Fibroblast of pulmonary artery (primary cell): Measurements from ENCODE around the gene MRS2.
"Not testable (repeated sequence)": the region's sequence is repeated elsewhere in the genome, so short reads cannot be mapped to it uniquely, and the experiment has no call there.

ENCODE experiments used
- DNase-seq: peaks from one replicate; pipeline ENCODE4 v3.0.0-alpha.2; 2010; ENCODE audit warnings: low read depth
- H3K4me3 ChIP-seq: replicated peaks from 2 replicates; pipeline ENCODE4 v1.5.1; 2011; ENCODE audit warnings: low read depth, mild to moderate bottlenecking, control low read depth, low read length, moderate library complexity
- TF ChIP-seq, protein P1 (sequence below): IDR thresholded peaks from 2 replicates; pipeline ENCODE4 v1.5.1; 2011; ENCODE audit warnings: mild to moderate bottlenecking, control low read depth, low read length, inconsistent platforms; ENCODE audit errors: missing control alignments

MRS2 gene

GRCh38 chr6:24394061-24394779, 8.5 kb upstream of the MRS2 start:
- TF ChIP-seq, protein P1, sequence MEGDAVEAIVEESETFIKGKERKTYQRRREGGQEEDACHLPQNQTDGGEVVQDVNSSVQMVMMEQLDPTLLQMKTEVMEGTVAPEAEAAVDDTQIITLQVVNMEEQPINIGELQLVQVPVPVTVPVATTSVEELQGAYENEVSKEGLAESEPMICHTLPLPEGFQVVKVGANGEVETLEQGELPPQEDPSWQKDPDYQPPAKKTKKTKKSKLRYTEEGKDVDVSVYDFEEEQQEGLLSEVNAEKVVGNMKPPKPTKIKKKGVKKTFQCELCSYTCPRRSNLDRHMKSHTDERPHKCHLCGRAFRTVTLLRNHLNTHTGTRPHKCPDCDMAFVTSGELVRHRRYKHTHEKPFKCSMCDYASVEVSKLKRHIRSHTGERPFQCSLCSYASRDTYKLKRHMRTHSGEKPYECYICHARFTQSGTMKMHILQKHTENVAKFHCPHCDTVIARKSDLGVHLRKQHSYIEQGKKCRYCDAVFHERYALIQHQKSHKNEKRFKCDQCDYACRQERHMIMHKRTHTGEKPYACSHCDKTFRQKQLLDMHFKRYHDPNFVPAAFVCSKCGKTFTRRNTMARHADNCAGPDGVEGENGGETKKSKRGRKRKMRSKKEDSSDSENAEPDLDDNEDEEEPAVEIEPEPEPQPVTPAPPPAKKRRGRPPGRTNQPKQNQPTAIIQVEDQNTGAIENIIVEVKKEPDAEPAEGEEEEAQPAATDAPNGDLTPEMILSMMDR: no peak
- DNase-seq: no peak
- H3K4me3 ChIP-seq: no peak overlapping the region

DNA sequence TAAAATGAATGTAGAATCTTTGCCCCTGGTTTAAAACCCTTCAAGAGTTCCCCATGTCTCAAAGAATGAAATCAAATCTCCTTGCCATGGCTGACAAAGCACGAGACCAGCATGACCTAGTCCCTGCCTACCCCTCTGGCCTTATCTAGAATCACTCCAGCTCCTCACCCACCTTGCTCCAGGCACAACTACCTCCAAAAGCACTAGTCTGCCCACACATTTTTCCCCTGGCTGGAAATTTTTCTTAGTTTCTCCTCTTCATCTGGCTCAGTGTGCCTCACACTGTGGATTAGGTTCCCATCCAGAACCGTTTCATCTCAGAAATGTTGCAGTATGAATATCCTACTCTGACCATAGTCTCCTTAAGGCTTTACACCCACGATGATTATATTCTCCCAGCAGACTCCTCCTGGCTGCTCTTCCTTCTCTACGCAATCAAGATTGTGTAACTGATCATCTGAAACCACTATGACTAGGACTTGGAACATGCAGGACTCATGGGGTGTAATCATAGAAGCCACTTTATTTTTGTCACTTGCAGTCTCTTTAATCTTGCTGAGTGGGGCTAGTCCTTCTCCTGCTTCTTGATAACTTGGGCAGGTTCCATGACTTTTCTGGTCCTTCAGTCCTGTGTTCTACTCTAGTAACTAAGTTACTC, 7.8 kb upstream of the MRS2 start:
- peak; percentile 63 for DNase-seq
- TF ChIP-seq, protein P1: no peak
- no peak overlapping the region for H3K4me3 ChIP-seq

DNA sequence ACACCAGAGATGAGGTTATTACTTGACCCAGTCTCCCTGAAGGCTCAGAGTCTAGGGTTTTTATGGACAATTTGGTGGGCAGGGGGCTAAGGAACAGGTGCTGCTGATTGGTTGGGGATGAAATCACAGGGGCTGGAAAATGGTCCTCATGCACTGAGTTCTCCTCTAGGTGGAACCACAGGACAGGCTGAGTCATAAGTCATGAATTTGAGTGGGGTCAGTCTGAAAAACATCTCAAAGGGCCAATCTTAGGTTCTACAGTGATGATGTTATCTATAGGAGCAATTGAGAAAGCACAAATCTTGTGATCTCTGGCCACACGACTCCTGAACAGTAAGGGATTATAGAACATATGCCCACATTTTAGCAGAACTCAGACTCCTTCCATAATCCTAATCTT, 5.9 kb upstream of the MRS2 start:
- no peak for DNase-seq
- H3K4me3 ChIP-seq: no peak overlapping the region
- TF ChIP-seq, protein P1: no peak

DNA sequence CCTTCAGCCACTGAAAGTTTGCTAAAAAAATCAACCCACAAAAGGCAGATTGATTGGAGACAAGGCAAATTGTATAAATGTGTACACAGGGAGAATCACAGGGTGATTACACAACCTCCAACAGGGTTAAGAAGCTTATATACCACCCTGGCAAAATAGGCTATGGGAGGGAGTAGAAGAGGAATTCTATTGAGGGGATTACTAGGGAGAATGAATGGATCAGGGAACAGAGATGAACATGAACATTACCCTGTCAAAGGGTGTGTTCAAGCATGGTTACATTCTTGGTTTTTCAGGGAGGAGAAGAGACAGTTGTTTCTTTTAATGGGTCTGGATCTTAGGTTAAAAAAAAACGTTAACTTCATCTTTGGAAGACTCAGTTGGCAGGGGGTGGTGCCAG, 5.1 kb upstream of the MRS2 start:
- no peak for DNase-seq
- TF ChIP-seq, protein P1: no peak
- no peak overlapping the region for H3K4me3 ChIP-seq

- not testable (repeated sequence) for H3K4me3 ChIP-seq, DNase-seq
Observed at GRCh38 chr6:24400045-24401039, 2.4 kb upstream of the MRS2 start.

DNA sequence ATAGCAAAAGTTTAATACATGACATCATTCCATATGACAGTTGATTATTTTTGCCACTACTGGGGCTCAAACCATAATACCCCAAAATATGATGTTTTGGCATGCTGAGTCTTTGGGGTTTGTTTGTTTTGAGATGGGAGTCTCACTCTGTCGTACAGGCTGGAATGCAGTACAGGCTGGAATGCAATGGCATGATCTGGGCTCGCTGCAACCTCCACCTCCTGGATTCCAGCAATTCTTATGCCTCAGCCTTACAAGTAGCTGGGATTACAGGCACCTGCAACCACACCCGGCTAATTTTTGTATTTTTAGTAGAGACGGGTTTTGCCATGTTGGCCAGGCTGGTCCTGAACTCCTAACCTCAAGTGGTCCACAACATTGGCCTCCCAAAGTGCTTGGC, 1.3 kb upstream of the MRS2 start:
- TF ChIP-seq, protein P1: no peak
- no peak for DNase-seq
- no peak overlapping the region for H3K4me3 ChIP-seq

GRCh38 chr6:24403501-24403824, 727 bp downstream of the MRS2 start:
- TF ChIP-seq, protein P1: no peak
- no peak for DNase-seq

More at GRCh38 chr6:24403501-24403824, 727 bp downstream of the MRS2 start:
- H3K4me3 ChIP-seq: peak overlapping the region; percentile 92
